GM23248 (cell line): ENCODE data around the gene NTN5. TPM values are rescaled to one million over a fixed set of nuclear protein-coding genes. Genes with fewer than 3 reads are reported as not detected.
"Not testable (repeated sequence)": the region's sequence is repeated elsewhere in the genome, so short reads cannot be mapped to it uniquely, and the experiment has no call there.

Experiments
- DNase-seq: peaks from one replicate; pipeline ENCODE4 v3.0.0-alpha.2; 2015
- H2AFZ ChIP-seq: fragments of 200-600 bp; sonication (generic); 2 replicates; pipeline ENCODE4 v1.6.1; 2016; ENCODE audit warnings: antibody characterized with exemption
- H3F3A ChIP-seq: fragments of 200-600 bp; sonication (generic); 2 replicates; pipeline ENCODE4 v1.6.1; 2016; ENCODE audit warnings: mild to moderate bottlenecking, antibody characterized with exemption, mixed run types; ENCODE audit not compliant: insufficient read depth
- H3K27ac ChIP-seq: fragments of 200-600 bp; sonication (generic); 2 replicates; pipeline ENCODE4 v1.5.1; 2016; ENCODE audit warnings: mild to moderate bottlenecking
- H3K27me3 ChIP-seq: fragments of 200-600 bp; sonication (generic); replicated peaks from 2 replicates; pipeline ENCODE4 v1.6.1; 2016; ENCODE audit warnings: mild to moderate bottlenecking; ENCODE audit not compliant: insufficient read depth
- H3K36me3 ChIP-seq: fragments of 200-600 bp; sonication (generic); 2 replicates; pipeline ENCODE4 v1.6.1; 2016; ENCODE audit warnings: low read depth, mild to moderate bottlenecking
- H3K4me1 ChIP-seq: fragments of 200-600 bp; sonication (generic); 2 replicates; pipeline ENCODE4 v1.6.1; 2016; ENCODE audit warnings: mild to moderate bottlenecking; ENCODE audit not compliant: insufficient read depth
- H3K4me2 ChIP-seq: fragments of 200-600 bp; sonication (generic); one replicate; pipeline ENCODE4 v1.6.1; 2016; ENCODE audit warnings: mild to moderate bottlenecking; ENCODE audit not compliant: unreplicated experiment
- H3K4me3 ChIP-seq: fragments of 200-600 bp; sonication (generic); 2 replicates; pipeline ENCODE4 v1.5.1; 2016; ENCODE audit warnings: mild to moderate bottlenecking
- H3K79me2 ChIP-seq: fragments of 200-600 bp; sonication (generic); 2 replicates; pipeline ENCODE4 v1.6.1; 2016; ENCODE audit warnings: mild to moderate bottlenecking; ENCODE audit not compliant: insufficient read depth
- H3K9ac ChIP-seq: fragments of 200-600 bp; sonication (generic); 2 replicates; pipeline ENCODE4 v1.6.1; 2016; ENCODE audit warnings: mild to moderate bottlenecking
- H3K9me2 ChIP-seq: fragments of 200-600 bp; sonication (generic); 2 replicates; pipeline ENCODE4 v1.6.1; 2016; ENCODE audit warnings: mixed run types, mild to moderate bottlenecking, moderate library complexity; ENCODE audit not compliant: insufficient read depth
- H3K9me3 ChIP-seq: fragments of 200-600 bp; sonication (generic); one replicate; pipeline ENCODE4 v1.6.1; 2017; ENCODE audit warnings: low read depth
- H4K20me1 ChIP-seq: fragments of 200-600 bp; sonication (generic); 2 replicates; pipeline ENCODE4 v1.6.0; 2016; ENCODE audit not compliant: insufficient read depth
- EZH2 ChIP-seq: fragments of 200-600 bp; sonication (generic); IDR thresholded peaks from 2 replicates; pipeline ENCODE4 v1.6.1; 2018; ENCODE audit warnings: antibody characterized with exemption, mild to moderate bottlenecking; ENCODE audit not compliant: insufficient read depth, poor library complexity, severe bottlenecking
- EZH2phosphoT487 ChIP-seq: fragments of 200-600 bp; sonication (generic); IDR thresholded peaks from 2 replicates; pipeline ENCODE4 v1.6.1; 2018; ENCODE audit warnings: antibody characterized with exemption, moderate library complexity, mild to moderate bottlenecking, low read depth; ENCODE audit not compliant: insufficient read depth
- WGBS, 2 experiments: methylation state at CpG; one replicate each; pipeline ENCODE4 v1.1.6; 2015 to 2017; ENCODE audit warnings: low lambda C conversion rate in 2 of 2, low coverage in 1 of 2; ENCODE audit errors: missing lambda C conversion rate in 2 of 2; 5-methylcytosine and 5-hydroxymethylcytosine counted together
- in situ Hi-C: fragments of 300-500 bp; cut with MboI; formaldehyde crosslinking; loops from 2 replicates; pipeline ENCODE4 v1.15.0; 2020
- polyA plus RNA-seq: library from polyadenylated mRNA; unstranded; fragments of >200 nt; fragmentation: Nextera tagmentation; extraction: Ambion mirVana; gene quantifications from 2 replicates; pipeline ENCODE4 v1.2.1, GENCODE V29; 2016
- total RNA-seq: library from RNA; depleted of rRNA; stranded (reverse); fragments of >200 nt; shearing (Covaris generic); gene quantifications from 2 replicates; pipeline ENCODE4 v1.2.3, GENCODE V29; 2014

NTN5 gene
- total and polyA plus RNA-seq, 2 experiments from 2014 or later: 0.32 TPM; not detected in 1

- no peaks in the 10 kb centered on the region for H3K9me2 ChIP-seq
- WGBS, 2 experiments: 47 to 52% methylated on average over 16 of the region's 16 CpGs
- TF ChIP-seq EZH2phosphoT487 (no peak), EZH2 (no peak)
- no peak for DNase-seq
- in situ Hi-C loops: no loop called here
- H3K4me2 ChIP-seq: peak within 1 kb of the TSS; percentile 38
- H3K79me2 ChIP-seq: no peaks in the 10 kb centered on the region
- H4K20me1 ChIP-seq: no peaks in the 10 kb centered on the region
- H3K9ac ChIP-seq: 0 out of 2 replicates have a peak within 1 kb of the TSS, but pooled peaks have one; percentile 9
- H3K4me1 ChIP-seq: peaks cover 12% of the 10 kb centered on the region; the same call in 1 of the 2 replicates
- no peaks in the 10 kb centered on the region for H3K36me3 ChIP-seq
- H3F3A ChIP-seq: peaks cover 5% of the 10 kb centered on the region; the same call in 1 of the 2 replicates
- peak within 1 kb of the TSS; percentile 70 for H2AFZ ChIP-seq
- no peaks in the 10 kb centered on the region for H3K9me3 ChIP-seq
- peaks cover 8% of the 10 kb centered on the region; the same call in 1 of the 2 replicates for H3K27me3 ChIP-seq
- H3K4me3 ChIP-seq: peak within 1 kb of the TSS; percentile 63
- no peak within 1 kb of the TSS for H3K27ac ChIP-seq
Measured at GRCh38 chr19:48695743-48696352, 23.0 kb upstream of the NTN5 start, which contains the start of gene FUT2. Gene FUT2, plus strand, starts transcription at chr19:48695971. Its CDS starts 6,986 bp downstream, at chr19:48702957.

- H3K27ac ChIP-seq, H3K4me2 ChIP-seq, DNase-seq, H3K27me3 ChIP-seq, H3K9me2 ChIP-seq, H2AFZ ChIP-seq, H4K20me1 ChIP-seq, H3K9me3 ChIP-seq, H3F3A ChIP-seq, in situ Hi-C loops, H3K4me3 ChIP-seq, H3K36me3 ChIP-seq, H3K9ac ChIP-seq, H3K79me2 ChIP-seq: not testable (repeated sequence)
- 73 to 74% methylated on average over 9 of the region's 9 CpGs for WGBS, 2 experiments
- H3K4me1 ChIP-seq: peaks cover 12% of the 10 kb centered on the region; the same call in 1 of the 2 replicates
Measured at GRCh38 chr19:48693629-48694028, 20.8 kb upstream of the NTN5 start.

GRCh38 chr19:48689449-48689848, 16.6 kb upstream of the NTN5 start:
- no peak overlapping the region for H3K4me2 ChIP-seq
- no peaks in the 10 kb centered on the region for H3K9me2 ChIP-seq
- H3K36me3 ChIP-seq: no peaks in the 10 kb centered on the region
- no peak for DNase-seq
- no peaks in the 10 kb centered on the region for H3K9me3 ChIP-seq
- H3K79me2 ChIP-seq: no peaks in the 10 kb centered on the region
- no peaks in the 10 kb centered on the region for H3K4me1 ChIP-seq
- TF ChIP-seq EZH2phosphoT487 (no peak), EZH2 (no peak)
- no peak overlapping the region for H2AFZ ChIP-seq
- WGBS, 2 experiments: 78 to 80% methylated on average over 7 of the region's 7 CpGs
- H3K27ac ChIP-seq: no peak overlapping the region
- no peaks in the 10 kb centered on the region for H3F3A ChIP-seq
- no peak overlapping the region for H3K4me3 ChIP-seq
- H4K20me1 ChIP-seq: no peaks in the 10 kb centered on the region
- in situ Hi-C loops: no loop called here
- no peaks in the 10 kb centered on the region for H3K27me3 ChIP-seq
- no peak overlapping the region for H3K9ac ChIP-seq

GRCh38 chr19:48687776-48688175, 15.0 kb upstream of the NTN5 start:
- no peaks in the 10 kb centered on the region for H3K79me2 ChIP-seq
- TF ChIP-seq EZH2phosphoT487 (no peak), EZH2 (no peak)
- H2AFZ ChIP-seq: no peak overlapping the region
- H3K36me3 ChIP-seq: no peaks in the 10 kb centered on the region
- no peak overlapping the region for H3K9ac ChIP-seq
- DNase-seq: no peak
- H3K9me3 ChIP-seq: no peaks in the 10 kb centered on the region
- H3K4me2 ChIP-seq: no peak overlapping the region
- H3K4me1 ChIP-seq: no peaks in the 10 kb centered on the region
- no peaks in the 10 kb centered on the region for H3F3A ChIP-seq
- in situ Hi-C loops: no loop called here
- H3K27me3 ChIP-seq: no peaks in the 10 kb centered on the region
- H4K20me1 ChIP-seq: no peaks in the 10 kb centered on the region
- 79% methylated on average over 3 of the region's 3 CpGs for WGBS, 2 experiments
- no peak overlapping the region for H3K4me3 ChIP-seq
- no peak overlapping the region for H3K27ac ChIP-seq
- H3K9me2 ChIP-seq: no peaks in the 10 kb centered on the region

GRCh38 chr19:48686637-48687036, 13.8 kb upstream of the NTN5 start:
- H4K20me1 ChIP-seq, H3K36me3 ChIP-seq, H2AFZ ChIP-seq, H3K79me2 ChIP-seq, H3K9me3 ChIP-seq, in situ Hi-C loops, H3K9ac ChIP-seq, H3K27ac ChIP-seq, H3K27me3 ChIP-seq, DNase-seq, H3K4me1 ChIP-seq, H3F3A ChIP-seq, H3K4me3 ChIP-seq, H3K9me2 ChIP-seq, H3K4me2 ChIP-seq: not testable (repeated sequence)
- WGBS, 2 experiments: 69 to 72% methylated on average over 7 of the region's 7 CpGs
